ENCODE results near the gene GIMAP8.
"Not testable (repeated sequence)": the region's sequence is repeated elsewhere in the genome, so short reads cannot be mapped to it uniquely, and the experiment has no call there.

GIMAP8 gene

GRCh38 chr7:150481922-150482321, 31.5 kb downstream of the GIMAP8 start:
- TF ChIP-seq, protein P1, sequence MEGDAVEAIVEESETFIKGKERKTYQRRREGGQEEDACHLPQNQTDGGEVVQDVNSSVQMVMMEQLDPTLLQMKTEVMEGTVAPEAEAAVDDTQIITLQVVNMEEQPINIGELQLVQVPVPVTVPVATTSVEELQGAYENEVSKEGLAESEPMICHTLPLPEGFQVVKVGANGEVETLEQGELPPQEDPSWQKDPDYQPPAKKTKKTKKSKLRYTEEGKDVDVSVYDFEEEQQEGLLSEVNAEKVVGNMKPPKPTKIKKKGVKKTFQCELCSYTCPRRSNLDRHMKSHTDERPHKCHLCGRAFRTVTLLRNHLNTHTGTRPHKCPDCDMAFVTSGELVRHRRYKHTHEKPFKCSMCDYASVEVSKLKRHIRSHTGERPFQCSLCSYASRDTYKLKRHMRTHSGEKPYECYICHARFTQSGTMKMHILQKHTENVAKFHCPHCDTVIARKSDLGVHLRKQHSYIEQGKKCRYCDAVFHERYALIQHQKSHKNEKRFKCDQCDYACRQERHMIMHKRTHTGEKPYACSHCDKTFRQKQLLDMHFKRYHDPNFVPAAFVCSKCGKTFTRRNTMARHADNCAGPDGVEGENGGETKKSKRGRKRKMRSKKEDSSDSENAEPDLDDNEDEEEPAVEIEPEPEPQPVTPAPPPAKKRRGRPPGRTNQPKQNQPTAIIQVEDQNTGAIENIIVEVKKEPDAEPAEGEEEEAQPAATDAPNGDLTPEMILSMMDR (IDR thresholded peaks at IDR 0.05; ENCODE audit: low read length): no peak
- no peak for TF ChIP-seq EZH2 (IDR thresholded peaks at IDR 0.05; ENCODE audit: borderline replicate concordance, low read length)
- no peak overlapping the region for H3K4me2 ChIP-seq (ENCODE audit: low read length)
- H3K9ac ChIP-seq (ENCODE audit: low read length): no peak overlapping the region
- no peaks in the 10 kb centered on the region for H3K36me3 ChIP-seq (ENCODE audit: insufficient read depth, low read length)
- no peaks in the 10 kb centered on the region for H3K9me2 ChIP-seq (ENCODE audit: low read depth, low read length)
- no peak overlapping the region for H3K27ac ChIP-seq (ENCODE audit: low read depth, low read length, poor library complexity, severe bottlenecking)
- H4K20me1 ChIP-seq (ENCODE audit: insufficient read depth, low read length): no peaks in the 10 kb centered on the region
- peaks cover 4% of the 10 kb centered on the region; the same call in 1 of the 2 replicates for H3K27me3 ChIP-seq (ENCODE audit: insufficient read depth, low read length)
- H3K9me3 ChIP-seq (ENCODE audit: low read length): no peaks in the 10 kb centered on the region
- H2AFZ ChIP-seq (ENCODE audit: low read length): no peak overlapping the region
- no peaks in the 10 kb centered on the region for H3K4me1 ChIP-seq (ENCODE audit: insufficient read depth, low read length, severe bottlenecking)
- no peaks in the 10 kb centered on the region for H3F3A ChIP-seq (ENCODE audit: insufficient read depth, low read length)
- H3K79me2 ChIP-seq (ENCODE audit: insufficient read depth, low read length): no peaks in the 10 kb centered on the region
- H3K4me3 ChIP-seq (ENCODE audit: low read depth, low read length, poor library complexity, severe bottlenecking): no peak overlapping the region

DNA sequence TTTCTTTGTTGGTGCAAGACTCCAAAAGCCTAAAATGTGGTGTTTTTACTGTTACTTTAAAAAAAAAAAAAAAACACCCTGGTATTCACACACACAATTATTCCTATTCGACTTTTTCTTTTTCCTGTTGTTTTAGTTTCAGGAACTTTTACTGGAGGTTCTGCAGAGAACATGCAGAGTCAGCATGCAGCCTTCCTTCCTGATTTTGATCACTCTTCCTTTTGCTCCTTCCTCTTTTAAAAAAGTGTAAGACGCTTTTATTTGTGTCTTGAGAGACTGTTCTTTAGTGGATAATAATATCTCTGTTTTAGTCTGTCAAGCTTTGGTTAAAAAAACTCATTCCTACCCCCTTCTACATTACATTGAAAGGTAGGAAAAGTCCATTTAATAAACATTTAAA, 33.1 kb downstream of the GIMAP8 start:
- H3K4me2 ChIP-seq (ENCODE audit: low read length); H3K9me2 ChIP-seq (ENCODE audit: low read depth, low read length); H3F3A ChIP-seq (ENCODE audit: insufficient read depth, low read length); H4K20me1 ChIP-seq (ENCODE audit: insufficient read depth, low read length); H3K4me1 ChIP-seq (ENCODE audit: insufficient read depth, low read length, severe bottlenecking); H3K4me3 ChIP-seq (ENCODE audit: low read depth, low read length, poor library complexity, severe bottlenecking); H3K9me3 ChIP-seq (ENCODE audit: low read length); H3K79me2 ChIP-seq (ENCODE audit: insufficient read depth, low read length); H3K27ac ChIP-seq (ENCODE audit: low read depth, low read length, poor library complexity, severe bottlenecking); H3K27me3 ChIP-seq (ENCODE audit: insufficient read depth, low read length); H3K9ac ChIP-seq (ENCODE audit: low read length); H3K36me3 ChIP-seq (ENCODE audit: insufficient read depth, low read length); H2AFZ ChIP-seq (ENCODE audit: low read length): not testable (repeated sequence)

DNA sequence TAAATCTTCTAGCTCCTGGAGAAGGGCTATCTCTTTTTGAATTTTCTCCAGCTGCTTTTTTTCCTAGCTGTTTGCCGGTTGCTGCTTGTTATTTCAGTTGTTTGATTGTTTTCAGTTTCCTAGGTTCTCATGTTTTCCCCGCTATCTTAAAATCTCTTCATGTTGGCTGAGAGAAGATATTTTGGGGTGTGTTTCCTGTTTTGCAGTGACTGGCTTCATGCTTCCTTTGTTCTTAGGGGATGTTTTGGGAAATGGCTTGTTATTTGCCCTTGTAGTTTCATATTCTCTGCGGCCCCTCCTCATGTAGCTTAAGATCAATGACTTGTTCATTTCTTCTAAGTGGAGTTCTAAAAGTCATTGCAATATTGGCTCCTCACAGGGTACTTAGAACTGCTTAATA, 33.6 kb downstream of the GIMAP8 start:
- not testable (repeated sequence) for H3K79me2 ChIP-seq (ENCODE audit: insufficient read depth, low read length); H2AFZ ChIP-seq (ENCODE audit: low read length); H3K9me3 ChIP-seq (ENCODE audit: low read length); H3K27me3 ChIP-seq (ENCODE audit: insufficient read depth, low read length); H4K20me1 ChIP-seq (ENCODE audit: insufficient read depth, low read length); H3K9me2 ChIP-seq (ENCODE audit: low read depth, low read length); H3K27ac ChIP-seq (ENCODE audit: low read depth, low read length, poor library complexity, severe bottlenecking); H3K4me3 ChIP-seq (ENCODE audit: low read depth, low read length, poor library complexity, severe bottlenecking); H3K9ac ChIP-seq (ENCODE audit: low read length); H3K36me3 ChIP-seq (ENCODE audit: insufficient read depth, low read length); H3K4me2 ChIP-seq (ENCODE audit: low read length); H3F3A ChIP-seq (ENCODE audit: insufficient read depth, low read length); H3K4me1 ChIP-seq (ENCODE audit: insufficient read depth, low read length, severe bottlenecking)

GRCh38 chr7:150487625-150488024, 37.2 kb downstream of the GIMAP8 start:
- TF ChIP-seq, protein P1 (IDR thresholded peaks at IDR 0.05; ENCODE audit: low read length): no peak
- TF ChIP-seq EZH2 (IDR thresholded peaks at IDR 0.05; ENCODE audit: borderline replicate concordance, low read length): no peak
- Histone ChIP-seq H3K4me2 (ENCODE audit: low read length) (no peak overlapping the region), H3K9ac (ENCODE audit: low read length) (no peak overlapping the region), H3K79me2 (ENCODE audit: insufficient read depth, low read length) (no peaks in the 10 kb centered on the region), H3K9me2 (ENCODE audit: low read depth, low read length) (no peaks in the 10 kb centered on the region; the same call in none of the 2 replicates), H3K36me3 (ENCODE audit: insufficient read depth, low read length) (no peaks in the 10 kb centered on the region), H3K27ac (ENCODE audit: low read depth, low read length, poor library complexity, severe bottlenecking) (no peak overlapping the region), H3K4me3 (ENCODE audit: low read depth, low read length, poor library complexity, severe bottlenecking) (no peak overlapping the region), H3K4me1 (ENCODE audit: insufficient read depth, low read length, severe bottlenecking) (no peaks in the 10 kb centered on the region), H3K9me3 (ENCODE audit: low read length) (no peaks in the 10 kb centered on the region), H3F3A (ENCODE audit: insufficient read depth, low read length) (no peaks in the 10 kb centered on the region), H3K27me3 (ENCODE audit: insufficient read depth, low read length) (no peaks in the 10 kb centered on the region), H2AFZ (ENCODE audit: low read length) (no peak overlapping the region), H4K20me1 (ENCODE audit: insufficient read depth, low read length) (no peaks in the 10 kb centered on the region)

Measured in OCI-LY1 (cell line).